ENCODE data around the gene ITGA11.

ITGA11 gene

GRCh38 chr15:68389041-68389930, 42.7 kb downstream of the ITGA11 start:
- no peak for DNase-seq

- no peak for DNase-seq
Measured at GRCh38 chr15:68387381-68388143, 44.4 kb downstream of the ITGA11 start.

DNA sequence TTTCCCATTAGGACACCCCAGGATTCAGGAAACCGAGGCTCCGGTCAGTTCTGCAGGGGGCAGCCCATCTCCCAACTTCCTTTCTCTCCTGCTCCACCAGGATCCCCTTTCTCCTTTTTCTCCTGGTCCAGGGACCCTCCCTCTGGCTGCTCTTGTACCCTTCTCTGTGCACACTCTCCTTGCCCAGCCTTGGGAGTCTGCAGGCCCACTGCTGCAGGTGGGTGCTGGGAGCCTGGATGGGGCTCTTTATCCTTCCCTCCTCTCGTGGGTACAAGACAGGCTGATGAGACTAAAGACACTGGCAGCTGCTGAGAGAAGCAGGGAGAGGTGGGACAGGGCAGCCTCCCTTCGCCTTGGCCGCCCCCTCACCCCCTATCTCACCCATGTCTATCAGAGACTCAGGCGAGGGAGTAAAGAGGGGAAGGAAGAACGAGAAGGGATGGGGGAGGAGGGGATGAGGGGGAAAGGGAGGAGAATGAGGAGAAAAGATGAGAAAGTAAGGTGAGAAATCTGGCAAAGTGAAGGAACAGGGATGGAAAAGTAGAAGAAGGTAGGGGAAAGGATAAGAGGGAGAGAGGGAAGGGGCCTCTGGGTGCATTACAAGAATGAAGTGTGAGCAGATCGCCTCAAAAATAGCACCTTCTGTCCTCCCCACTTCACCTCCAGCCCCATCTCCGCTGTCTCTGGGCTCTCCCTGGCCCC, 45.2 kb downstream of the ITGA11 start:
- DNase-seq: no peak

DNA sequence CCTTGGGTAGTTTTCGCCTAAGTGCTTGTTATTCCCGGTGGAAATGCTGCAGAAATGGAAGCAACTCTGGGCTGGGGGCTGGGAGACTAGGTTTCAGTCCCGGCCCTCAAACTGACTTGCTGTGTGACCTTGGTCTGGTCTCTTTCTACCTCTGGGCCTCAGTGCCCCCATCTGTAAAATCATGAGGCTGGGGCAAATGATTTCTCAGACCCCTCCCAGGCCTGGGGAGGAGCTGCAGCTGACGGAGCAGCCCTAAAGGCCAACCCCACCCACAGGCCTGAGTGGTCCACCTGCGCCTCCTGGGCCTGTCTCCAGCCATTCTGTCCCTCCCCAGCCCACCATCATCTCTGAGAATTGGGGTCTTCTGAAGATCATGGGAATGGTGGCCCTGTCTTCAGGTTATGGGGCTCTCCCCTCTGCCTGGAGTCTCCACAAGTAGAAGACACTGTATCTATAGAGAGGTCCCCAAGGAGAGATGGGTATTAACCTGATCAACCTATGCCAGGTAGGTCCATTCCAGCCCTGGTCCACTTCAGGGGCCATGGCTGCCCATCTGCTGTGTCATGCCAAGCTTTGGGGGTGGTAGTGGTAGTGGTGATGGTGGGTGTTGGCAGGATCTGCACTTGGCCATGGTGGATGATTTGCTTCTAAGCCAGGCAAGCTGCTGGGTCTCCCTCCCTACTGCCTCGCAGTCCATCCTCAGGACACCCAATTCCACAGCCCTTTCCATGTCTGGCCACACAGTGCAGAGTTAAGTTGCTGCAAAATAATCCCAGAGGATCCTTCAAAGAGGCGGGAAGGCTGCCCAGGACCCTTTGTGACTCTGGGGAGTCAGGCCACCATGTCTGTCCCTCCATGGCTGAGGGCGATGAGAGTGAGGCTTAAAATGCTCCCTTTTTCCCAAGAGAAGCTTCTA, 46.0 kb downstream of the ITGA11 start:
- DNase-seq: no peak

DNA sequence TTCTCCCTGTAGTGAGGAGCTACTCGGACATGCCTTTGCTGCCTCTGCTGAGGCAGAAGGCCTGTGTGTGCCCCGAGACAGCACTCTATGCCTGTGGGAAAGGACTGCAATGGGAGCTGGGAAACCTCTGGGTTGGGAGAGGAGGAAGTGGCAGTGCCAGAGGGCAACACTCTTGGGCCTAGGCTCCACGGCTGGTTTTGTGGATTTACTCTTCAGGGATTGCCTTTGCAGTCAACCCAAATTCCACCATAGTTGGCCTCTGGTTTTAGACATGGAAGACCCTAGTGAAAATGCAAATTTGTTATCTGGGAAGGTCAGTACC, 46.8 kb downstream of the ITGA11 start:
- no peak for DNase-seq

- no peak for DNase-seq
Measured at GRCh38 chr15:68384451-68385239, 47.3 kb downstream of the ITGA11 start.

GRCh38 chr15:68383161-68384074, 48.5 kb downstream of the ITGA11 start:
- DNase-seq: peak; percentile 58

DNA sequence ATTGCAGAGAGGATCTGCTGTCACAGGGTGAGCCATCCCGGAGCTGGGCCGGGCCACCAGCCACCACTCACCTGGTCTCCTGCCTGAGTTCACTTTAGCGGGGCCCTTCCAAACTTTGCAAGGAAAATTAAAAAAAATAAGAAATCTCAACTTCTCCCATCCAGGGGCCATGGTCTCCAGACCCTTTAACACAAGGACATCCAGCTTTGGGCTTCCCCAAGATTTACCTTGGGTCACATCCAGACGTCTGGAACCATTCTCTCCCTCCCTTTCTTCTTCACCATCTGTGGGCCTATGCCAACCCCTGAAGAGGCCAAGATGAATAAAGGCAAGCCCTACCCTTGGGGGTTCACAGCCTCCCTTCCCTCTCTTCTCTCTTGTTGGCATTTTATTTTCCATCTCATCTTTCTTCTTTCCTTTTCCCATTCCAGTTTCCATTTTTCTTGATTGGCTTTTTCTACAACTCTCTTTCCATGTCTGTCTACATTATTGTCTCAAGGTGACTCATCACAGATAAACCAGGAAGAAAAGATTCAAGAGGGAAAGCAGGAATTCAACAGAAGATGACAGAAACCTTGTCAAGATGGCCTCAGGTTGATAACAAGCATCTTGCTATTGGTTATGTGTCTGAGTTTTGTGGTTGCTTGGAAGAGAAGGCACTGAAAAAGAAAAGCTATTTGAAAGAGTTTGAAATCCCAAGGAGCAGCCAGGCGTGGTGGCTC, 49.5 kb downstream of the ITGA11 start:
- DNase-seq: no peak

DNA sequence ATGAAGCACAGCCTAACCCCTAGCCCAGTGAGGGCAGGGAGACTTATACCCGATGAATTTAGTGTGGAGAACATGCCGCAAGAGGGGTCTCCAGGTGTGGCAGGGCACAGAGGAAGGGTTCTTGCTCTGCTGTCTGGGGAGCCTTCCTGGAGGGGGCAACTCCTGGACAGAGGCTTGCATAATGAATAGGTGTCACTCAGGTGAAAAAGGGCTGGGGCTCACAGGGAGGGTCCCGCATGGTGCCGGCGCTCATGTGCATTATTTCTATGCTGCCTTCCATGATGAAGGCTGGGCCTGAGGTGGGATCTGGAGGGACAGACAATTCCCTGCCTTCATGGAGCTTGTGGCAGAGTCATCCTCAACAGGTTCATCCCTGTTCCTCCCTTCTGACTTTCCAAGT, 51.5 kb downstream of the ITGA11 start:
- no peak for DNase-seq

GRCh38 chr15:68379759-68380290, 52.1 kb downstream of the ITGA11 start:
- no peak for DNase-seq

GRCh38 chr15:68379058-68379758, 52.8 kb downstream of the ITGA11 start:
- no peak for DNase-seq

GRCh38 chr15:68378595-68378994, 53.4 kb downstream of the ITGA11 start:
- no peak for DNase-seq

DNA sequence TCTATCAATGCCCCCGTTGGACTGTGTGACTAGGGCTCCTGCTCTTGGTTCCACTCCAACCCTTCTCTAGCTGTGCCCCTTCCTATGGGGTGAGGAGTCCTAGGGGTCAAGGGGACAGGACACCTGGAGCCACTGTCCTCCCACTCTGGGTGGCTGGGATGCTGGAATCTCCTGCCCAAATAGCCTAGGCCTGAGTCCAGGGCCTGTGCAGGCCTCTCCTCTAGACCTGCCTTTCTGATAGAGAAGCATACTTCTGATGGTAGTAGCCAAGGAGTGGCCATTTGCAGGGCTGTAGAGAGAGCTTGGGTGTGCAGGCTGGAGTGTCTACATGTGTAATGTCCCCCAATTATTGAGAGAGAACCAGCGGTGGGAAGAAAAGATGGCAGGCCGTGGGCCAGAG, 54.2 kb downstream of the ITGA11 start:
- DNase-seq: no peak

GRCh38 chr15:68376447-68377060, 55.4 kb downstream of the ITGA11 start:
- no peak for DNase-seq

GRCh38 chr15:68375716-68376220, 56.2 kb downstream of the ITGA11 start:
- no peak for DNase-seq

DNA sequence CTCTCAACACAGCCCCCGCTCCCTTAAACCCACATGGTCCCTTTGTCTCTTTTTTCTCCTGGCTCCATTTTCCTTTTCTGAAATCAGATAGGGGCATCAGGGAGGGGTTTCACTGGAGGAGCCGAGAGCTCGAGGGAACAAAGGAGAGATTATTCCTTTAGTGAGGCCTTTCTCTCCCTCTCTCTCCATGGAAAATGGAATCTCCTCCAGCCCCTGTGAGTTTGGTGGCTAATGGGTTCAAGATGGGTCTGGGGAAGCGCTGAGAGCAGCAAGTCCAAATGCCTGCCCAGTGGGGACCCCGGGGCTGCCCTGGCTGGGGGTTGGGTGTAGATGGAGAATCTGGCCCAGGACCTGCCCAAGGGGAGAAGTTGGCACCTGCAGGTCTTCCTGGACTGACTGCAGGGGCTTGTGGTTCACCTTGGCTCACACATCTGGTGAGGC, 56.8 kb downstream of the ITGA11 start:
- DNase-seq: no peak

DNA sequence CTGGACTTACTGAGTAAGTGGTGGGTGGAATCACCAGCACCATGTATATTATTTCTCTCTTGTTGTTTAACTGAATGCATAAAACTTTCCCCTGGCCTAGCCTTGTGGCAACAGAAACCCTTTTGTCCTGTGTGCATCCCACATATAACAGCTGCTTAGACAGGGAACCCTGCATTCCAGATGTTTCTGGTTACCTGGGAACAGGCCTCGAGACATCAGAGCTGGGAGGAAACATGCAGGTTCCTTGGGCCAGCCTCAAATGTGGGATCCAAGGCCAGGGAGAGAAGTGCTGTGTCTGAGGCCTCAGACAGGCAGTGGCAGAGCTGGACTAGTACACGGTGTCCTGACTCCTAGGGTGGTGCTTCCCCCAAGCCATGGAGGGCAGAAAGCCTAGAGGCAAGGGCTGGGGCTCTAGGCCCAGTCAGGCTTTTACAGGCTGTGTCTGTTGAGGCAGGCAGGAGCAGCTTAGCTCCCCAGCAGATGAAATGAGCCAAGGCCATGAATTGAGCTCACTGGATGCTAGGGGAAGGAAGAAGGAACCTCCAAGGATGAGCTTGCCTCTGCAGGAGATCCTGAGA, 57.7 kb downstream of the ITGA11 start:
- no peak for DNase-seq

DNA sequence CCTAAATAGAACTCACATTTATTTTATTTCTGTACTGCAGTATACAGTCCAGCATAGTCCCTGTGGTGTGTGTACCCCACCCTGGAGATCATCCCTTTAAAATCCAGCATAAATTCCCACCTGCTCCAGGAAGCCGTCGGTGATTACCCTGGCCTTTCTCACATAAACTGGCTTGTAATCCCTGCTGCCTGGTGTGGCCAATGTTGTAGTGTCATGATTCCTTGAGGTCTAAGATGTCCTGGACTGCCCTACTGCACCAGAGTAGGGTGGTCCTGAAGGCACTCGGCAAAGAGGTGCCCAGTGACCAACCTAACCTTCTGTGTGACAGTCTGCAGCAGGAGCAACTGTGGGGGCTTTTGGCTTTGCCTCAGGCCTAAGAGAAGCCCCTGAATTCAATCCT, 58.9 kb downstream of the ITGA11 start:
- no peak for DNase-seq
